Loucy (cell line): ENCODE measurements around the gene AAGAB.

Experiments used
- CTCF ChIP-seq: fragments of 200-600 bp; sonication (generic); conservative IDR thresholded peaks from 2 replicates; pipeline ENCODE4 v1.5.1; 2014; ENCODE audit warnings: mild to moderate bottlenecking, antibody characterized with exemption, low read length
- EZH2phosphoT487 ChIP-seq: fragments of 200-600 bp; IDR thresholded peaks from 2 replicates; pipeline ENCODE4 v1.6.1; 2018; ENCODE audit warnings: antibody characterized with exemption, mild to moderate bottlenecking, moderate library complexity, borderline replicate concordance

GRCh38 chr15:67210555-67211168, 43.8 kb downstream of the AAGAB start:
- TF ChIP-seq CTCF: no peak
- TF ChIP-seq EZH2phosphoT487: no peak
